DMS153 treated with DMSO at 0.1 percent for 48 hours (cell line): ENCODE measurements around the gene MS4A15.
"Not testable (repeated sequence)": the region's sequence is repeated elsewhere in the genome, so short reads cannot be mapped to it uniquely, and the experiment has no call there.

Source experiments
- DNase-seq: peaks from one replicate; lab custom pipeline; 2025; ENCODE audit not compliant: unreplicated experiment; lab: John Stamatoyannopoulos, UW

Gene MS4A15

GRCh38 chr11:60753309-60753708 is 3.4 kb upstream of the MS4A15 start:
- DNase-seq, result no peak

- no peak for DNase-seq
Observed at GRCh38 chr11:60754887-60755286, 1.8 kb upstream of the MS4A15 start.

- DNase-seq, result no peak
Observed at GRCh38 chr11:60757231-60757800, 649 bp downstream of the MS4A15 start.

GRCh38 chr11:60758671-60759070 is 2.0 kb downstream of the MS4A15 start:
- DNase-seq, result not testable (repeated sequence)

GRCh38 chr11:60759438-60760225 is 3.0 kb downstream of the MS4A15 start:
- DNase-seq, result not testable (repeated sequence)

- no peak for DNase-seq
Observed at GRCh38 chr11:60761436-60762190, 4.9 kb downstream of the MS4A15 start.

GRCh38 chr11:60762851-60763691 is 6.4 kb downstream of the MS4A15 start:
- peak; percentile 71 for DNase-seq

GRCh38 chr11:60763692-60764369 is 7.2 kb downstream of the MS4A15 start:
- peak; percentile 13 for DNase-seq

- DNase-seq, result no peak
Observed at GRCh38 chr11:60764879-60765278, 8.2 kb downstream of the MS4A15 start.

- no peak for DNase-seq
Observed at GRCh38 chr11:60765355-60765754, 8.7 kb downstream of the MS4A15 start.

GRCh38 chr11:60766547-60766946 is 9.9 kb downstream of the MS4A15 start:
- DNase-seq, result no peak

- no peak for DNase-seq
Observed at GRCh38 chr11:60767388-60767811, 10.7 kb downstream of the MS4A15 start.

- DNase-seq, result no peak
Observed at GRCh38 chr11:60768202-60768601, 11.5 kb downstream of the MS4A15 start.

- no peak for DNase-seq
Observed at GRCh38 chr11:60769273-60769672, 12.6 kb downstream of the MS4A15 start.

- DNase-seq, result no peak
Observed at GRCh38 chr11:60769811-60770210, 13.1 kb downstream of the MS4A15 start.

- DNase-seq, result no peak
Observed at GRCh38 chr11:60771146-60771545, 14.5 kb downstream of the MS4A15 start.

- DNase-seq, result no peak
Observed at GRCh38 chr11:60771879-60772525, 15.3 kb downstream of the MS4A15 start.

- DNase-seq, result no peak
Observed at GRCh38 chr11:60772666-60773065, 16.0 kb downstream of the MS4A15 start.

GRCh38 chr11:60774726-60775125 is 18.1 kb downstream of the MS4A15 start:
- DNase-seq, result no peak

GRCh38 chr11:60775420-60775961 is 18.8 kb downstream of the MS4A15 start:
- peak; percentile 89 for DNase-seq
